Ovary (tissue), 9 donors: Measurements from ENCODE around the gene IP6K3. TPM values are rescaled to one million over a fixed set of nuclear protein-coding genes. Genes with fewer than 3 reads are reported as not detected.

Source experiments
- DNase-seq, 5 donors: peaks; one replicate each; pipeline ENCODE4 v3.0.0-alpha.2; 2019 to 2020
- H3K27ac ChIP-seq, 2 donors: fragments of 200-600 bp; one replicate each; pipeline versions ENCODE4 v1.5.1 to v1.8.0; 2019 to 2022
- H3K27me3 ChIP-seq: fragments of 200-600 bp; one replicate; pipeline ENCODE4 v1.8.0; 2022
- H3K36me3 ChIP-seq: fragments of 200-600 bp; sonication (generic); one replicate; pipeline ENCODE4 v1.5.1; 2019
- H3K4me1 ChIP-seq: one replicate; pipeline ENCODE4 v1.8.1; 2013; ENCODE audit warnings: mild to moderate bottlenecking, moderate library complexity; ENCODE audit not compliant: insufficient read depth
- H3K4me3 ChIP-seq: fragments of 200-600 bp; sonication (generic); one replicate; pipeline ENCODE4 v1.5.1; 2017
- H3K9me3 ChIP-seq, 2 donors: fragments of 200-600 bp in 1 of 2; sonication (generic) in 1 of 2; one replicate each; pipeline versions ENCODE4 v1.5.1 to v1.8.1; 2013 to 2019; ENCODE audit warnings: mild to moderate bottlenecking in 1 of 2, moderate library complexity in 1 of 2
- CTCF ChIP-seq, 3 donors: fragments of 450-650 bp in 2 of 3; fragments of 200-600 bp in 1 of 3; IDR thresholded peaks; one replicate each; pipeline versions ENCODE4 v1.5.1 to v1.8.0; 2016 to 2022; ENCODE audit warnings: antibody characterized with exemption in 3 of 3, mild to moderate bottlenecking in 1 of 3
- EP300 ChIP-seq: sonication (generic); formaldehyde crosslinking; IDR thresholded peaks from one replicate; pipeline ENCODE4 v1.6.1; 2017; ENCODE audit warnings: antibody characterized with exemption
- POLR2A ChIP-seq: fragments of 450-650 bp; IDR thresholded peaks from one replicate; pipeline ENCODE4 v1.6.1; 2017; ENCODE audit warnings: antibody characterized with exemption, mild to moderate bottlenecking, moderate library complexity
- WGBS, 3 donors: extraction: QIAGEN DNeasy Blood & Tissue Kit in 1 of 3; methylation state at CpG; one replicate each; pipeline versions ENCODE4 v1.1.5 to v1.1.7; 2013 to 2017; 5-methylcytosine and 5-hydroxymethylcytosine counted together
- intact Hi-C, 4 donors: fragments of 100-400 bp; cut with DNase I; formaldehyde crosslinking; loops; one replicate each; pipeline versions ENCODE4 v1.11.0 to v1.15.1; 2022 to 2023
- polyA plus RNA-seq, 2 donors: library from polyadenylated mRNA; stranded (reverse); fragments of 200-250 nt in 1 of 2; fragments of 350-450 nt in 1 of 2; fragmentation: Illumina TruSeq in 1 of 2; extraction: RNeasy Lipid Tissue Mini Kit (QIAGEN cat#74804) in 1 of 2; gene quantifications; one replicate each; pipeline ENCODE4 v1.2.3, GENCODE V29; 2013 to 2014
- total RNA-seq, 7 donors: library from RNA; depleted of rRNA in 2 of 7; stranded (reverse); fragments of >200 nt in 2 of 7; fragmentation: NEBNext Ultra II Directional in 3 of 7; extraction: Animal tissue kit (Norgen Biotek cat#: 25700) in 3 of 7; gene quantifications; one replicate each; pipeline versions ENCODE4 v1.1.0 to v1.2.4, GENCODE V29; 2016 to 2023
- donor health status: DM: no; HTN: no; CAD: no; lungs with moderate emphysema.
- donor health status: DM: no; HTN: no; CAD: no.
- donor health status: Bipolar disorder and iron deficiency.
- donor health status: DM: yes; HTN: yes; CAD: no.
- donor health status: DM: no; HTN: no; CAD: no.
- donor health status: DM: yes; HTN: yes; CAD: no.

IP6K3 gene
- total and polyA plus RNA-seq, 9 donors, result 0.11 to 1.1 (median 0.30) TPM; not detected in 2

GRCh38 chr6:33696548-33697518 lies 49.9 kb downstream of the IP6K3 start:
- H3K27me3 ChIP-seq, result no peaks in the 10 kb centered on the region
- no peaks in the 10 kb centered on the region for H3K36me3 ChIP-seq
- no peaks in the 10 kb centered on the region for H3K9me3 ChIP-seq
- intact Hi-C loops, result loop anchor here in 3 of 4 donors (5.0 to 10.0 kb wide), 2 partner anchors 110 to 112 kb away; partner anchors contain the start of gene BAK1 (in 2 of the 3)
- peak overlapping the region; percentile 58 to 67 for H3K27ac ChIP-seq
- peak; percentile 46 to 73 (median 52) for DNase-seq
- TF ChIP-seq CTCF (IDR thresholded peaks at IDR 0.05) (no peak), POLR2A (no peak), EP300 (no peak)
- 44 to 46% (median 45%) methylated on average over 15 of the region's 15 CpGs for WGBS, 3 donors
- no peak overlapping the region for H3K4me3 ChIP-seq
- peaks cover 16% of the 10 kb centered on the region for H3K4me1 ChIP-seq

- H3K36me3 ChIP-seq, result no peaks in the 10 kb centered on the region
Measured at GRCh38 chr6:33696076-33696475, 50.6 kb downstream of the IP6K3 start.

DNA sequence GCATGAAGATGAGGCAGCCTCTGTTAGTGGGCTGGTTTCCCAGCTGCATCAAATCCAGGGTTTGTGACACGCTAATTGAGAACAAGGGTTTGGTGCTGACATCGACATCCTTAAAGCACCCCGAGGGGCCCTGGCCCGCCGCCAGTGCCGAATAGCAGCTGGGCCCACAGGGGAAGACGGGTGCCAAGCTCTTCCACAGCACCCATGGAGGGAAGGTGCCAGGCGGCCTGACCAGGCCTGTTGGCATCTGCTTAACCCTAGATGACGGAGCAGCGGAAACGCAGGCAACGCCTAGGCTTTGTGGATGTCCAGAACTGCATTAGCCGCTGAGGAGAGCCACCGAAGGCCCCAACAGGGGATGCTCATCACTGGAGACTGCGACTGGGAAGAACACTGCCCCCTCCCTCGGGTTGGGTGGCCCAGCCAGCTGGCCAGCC lies 51.2 kb downstream of the IP6K3 start:
- intact Hi-C loops, result loop anchor here in 3 of 4 donors (5.0 to 10.0 kb wide), 2 partner anchors 108 to 111 kb away; partner anchors contain the start of gene BAK1 (in 2 of the 3)
- DNase-seq, result peak in 1 of 5 donors; percentile 38
- no peaks in the 10 kb centered on the region for H3K9me3 ChIP-seq
- no peak overlapping the region for H3K4me3 ChIP-seq
- TF ChIP-seq EP300, result no peak
- peaks cover 16% of the 10 kb centered on the region for H3K4me1 ChIP-seq
- no peaks in the 10 kb centered on the region for H3K27me3 ChIP-seq
- H3K36me3 ChIP-seq, result no peaks in the 10 kb centered on the region
- WGBS, 3 donors, result 74 to 85% (median 78%) methylated on average over 14 to 16 of the region's 16 CpGs
- H3K27ac ChIP-seq, result peak overlapping the region in 1 of 2 donors; percentile 67

More at GRCh38 chr6:33696076-33696475, 50.6 kb downstream of the IP6K3 start:
- DNase-seq, result no peak
- no peaks in the 10 kb centered on the region for H3K9me3 ChIP-seq
- peaks cover 16% of the 10 kb centered on the region for H3K4me1 ChIP-seq
- no peak for TF ChIP-seq EP300
- whole genome bisulfite sequencing, 3 donors, result 71 to 81% (median 78%) methylated on average over 10 of the region's 10 CpGs
- H3K4me3 ChIP-seq, result no peak overlapping the region
- intact Hi-C loops, result loop anchor here in 3 of 4 donors (5.0 to 10.0 kb wide), 2 partner anchors 109 to 111 kb away; partner anchors contain the start of gene BAK1 (in 2 of the 3)
- H3K27ac ChIP-seq, result peak overlapping the region in 1 of 2 donors; percentile 67
- H3K27me3 ChIP-seq, result no peaks in the 10 kb centered on the region

- Histone ChIP-seq H3K36me3 (no peaks in the 10 kb centered on the region), H3K4me1 (peaks cover 16% of the 10 kb centered on the region), H3K27ac (no peak overlapping the region), H3K4me3 (no peak overlapping the region), H3K9me3 (no peaks in the 10 kb centered on the region), H3K27me3 (no peaks in the 10 kb centered on the region)
- DNase-seq, result no peak
- TF ChIP-seq CTCF (IDR thresholded peaks at IDR 0.05) (no peak), EP300 (no peak), POLR2A (no peak)
- 73 to 91% (median 84%) methylated on average over 5 of the region's 5 CpGs for WGBS, 3 donors
- intact Hi-C loops, result loop anchor here in 3 of 4 donors (5.0 to 10.0 kb wide), 2 partner anchors 108 to 110 kb away; partner anchors contain the start of gene BAK1 (in 2 of the 3)
Measured at GRCh38 chr6:33694977-33695376, 51.7 kb downstream of the IP6K3 start.

GRCh38 chr6:33694401-33694931 lies 52.2 kb downstream of the IP6K3 start:
- Histone ChIP-seq H3K4me3 (no peak overlapping the region), H3K27me3 (no peaks in the 10 kb centered on the region), H3K4me1 (peaks cover 16% of the 10 kb centered on the region), H3K27ac (no peak overlapping the region), H3K9me3 (no peaks in the 10 kb centered on the region), H3K36me3 (no peaks in the 10 kb centered on the region)
- intact Hi-C loops, result loop anchor here in 2 of 4 donors (10.0 kb wide), 1 partner anchor 110 kb away; the partner anchor contains the start of gene BAK1 (in 2 of the 2)
- no peak for TF ChIP-seq EP300
- no peak for TF ChIP-seq POLR2A
- peak in 1 of 5 donors; percentile 39 for DNase-seq
- WGBS, 3 donors, result 74 to 75% (median 75%) methylated on average over 19 of the region's 19 CpGs
